Cardiac septum (tissue), 1 donor: Measurements from ENCODE around the gene NSMCE4A. TPM values are rescaled to one million over a fixed set of nuclear protein-coding genes. Genes with fewer than 3 reads are reported as not detected.
"Not testable (repeated sequence)": the region's sequence is repeated elsewhere in the genome, so short reads cannot be mapped to it uniquely, and the experiment has no call there.

Experiments used
- DNase-seq: peaks from one replicate; pipeline ENCODE4 v3.0.0-alpha.2; 2020; ENCODE audit warnings: low spot score
- intact Hi-C: fragments of 100-400 bp; cut with DNase I; formaldehyde crosslinking; loops from one replicate; pipeline ENCODE4 v1.14.0; 2022
- total RNA-seq: library from RNA; stranded (reverse); fragmentation: NEBNext Ultra II Directional; extraction: Animal tissue kit (Norgen Biotek cat#: 25700); gene quantifications from one replicate; pipeline ENCODE4 v1.2.1, GENCODE V29; 2021
- donor health status: DM: no; HTN: no; CAD: no.

The NSMCE4A gene
- total RNA-seq, 1 donor from 2014 or later: 29.0 TPM

DNA sequence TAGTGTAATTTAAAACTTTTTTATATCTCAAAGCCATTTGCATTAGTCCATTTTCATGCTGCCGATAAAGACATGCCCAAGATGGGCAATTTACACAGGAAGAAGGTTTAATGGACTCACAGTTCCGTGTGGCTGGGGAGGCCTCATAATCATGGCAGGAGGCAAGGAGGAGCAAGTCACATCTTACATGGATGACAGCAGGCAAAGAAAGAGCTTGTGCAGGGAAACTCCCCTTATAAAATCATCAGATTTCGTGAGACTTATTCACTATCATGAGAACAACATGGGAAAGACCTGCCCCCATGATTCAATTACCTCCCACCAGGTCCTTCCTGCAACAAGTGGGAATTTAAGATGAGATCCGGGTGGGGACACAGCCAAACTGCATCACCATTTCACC, 16.7 kb upstream of the NSMCE4A start:
- intact Hi-C loops, DNase-seq: not testable (repeated sequence)

DNA sequence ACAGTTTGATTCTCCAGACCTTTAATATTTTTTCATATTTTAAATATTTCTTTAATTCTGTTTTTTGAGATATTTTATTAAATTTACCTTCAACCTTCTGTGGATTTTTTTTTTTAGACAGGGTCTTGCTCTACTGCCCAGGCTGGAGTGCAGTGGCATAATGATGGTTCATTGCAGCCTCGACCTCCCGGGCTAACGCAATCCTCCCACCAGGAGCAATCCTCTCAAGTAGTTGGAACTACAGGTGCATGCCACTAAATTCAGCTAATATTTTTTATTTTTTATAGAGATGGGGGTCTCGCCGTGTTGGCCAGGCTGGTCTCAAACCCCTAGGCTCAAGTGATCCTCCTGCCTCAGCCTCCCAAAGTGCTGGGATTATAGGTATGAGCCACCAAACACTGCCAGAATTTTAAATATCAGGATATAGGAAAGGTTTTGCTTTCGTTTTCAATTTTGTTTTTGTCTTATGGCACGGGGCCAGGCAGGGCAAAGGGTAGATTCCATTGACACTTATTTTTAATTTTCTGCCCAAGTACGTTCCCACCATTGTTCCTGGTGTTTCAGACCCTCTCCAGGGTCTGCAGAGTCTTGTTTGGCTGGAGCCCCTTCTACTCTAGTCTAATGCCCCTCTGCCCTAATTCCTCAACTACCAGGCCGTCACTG, 15.1 kb upstream of the NSMCE4A start:
- intact Hi-C loops: no loop called here
- DNase-seq: no peak

DNA sequence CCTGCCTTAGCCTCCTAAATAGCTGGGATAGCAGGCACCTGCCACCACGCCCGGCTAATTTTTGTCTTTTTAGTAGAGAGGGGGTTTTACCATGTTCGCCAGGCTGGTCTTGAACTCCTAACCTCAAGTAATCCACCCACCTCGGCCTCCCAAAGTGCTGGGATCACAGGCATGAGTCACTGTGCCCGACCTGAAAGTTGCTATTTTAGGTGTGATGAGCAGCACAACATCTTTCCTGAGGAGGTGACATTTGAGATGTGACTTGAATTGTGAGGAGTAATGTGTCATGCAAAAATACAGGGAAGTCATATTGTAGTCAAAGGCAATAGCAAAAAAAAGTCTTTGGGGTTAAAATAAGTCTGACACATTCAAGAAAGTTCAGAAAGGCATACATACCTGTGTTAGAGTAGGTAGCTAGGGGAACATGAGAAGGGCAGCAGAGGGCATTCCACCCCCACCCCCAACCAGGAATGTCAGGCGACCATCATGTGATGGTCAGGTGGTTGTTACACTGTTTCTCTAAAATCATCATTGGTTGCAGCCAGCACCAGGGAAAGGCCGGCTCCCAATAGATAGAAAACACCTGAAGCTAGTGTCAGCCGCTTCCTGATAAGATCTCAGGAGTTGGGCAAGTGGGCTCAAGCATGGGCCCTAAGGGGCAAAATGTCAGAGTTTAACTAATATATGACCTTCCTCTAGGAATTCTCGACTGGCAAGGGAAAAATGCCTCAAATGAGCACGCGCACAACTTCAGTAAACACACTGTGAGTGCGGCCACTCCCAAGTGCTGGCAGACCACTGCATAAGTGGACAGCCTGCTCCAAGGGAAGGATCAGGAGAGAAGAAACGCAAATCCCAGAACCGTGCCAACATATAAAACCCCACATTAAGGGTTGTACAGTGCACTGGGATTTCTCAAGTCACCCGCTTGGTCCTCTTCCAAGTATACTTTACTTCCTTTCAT, 13.6 kb upstream of the NSMCE4A start, which contains the start of gene TACC2:
TACC2 (plus strand) TSS at position 803 of the 964 bp plus-strand sequence. CDS start 32,819 bp downstream, outside the sequence.
- intact Hi-C loops: no loop called here
- DNase-seq: no peak

DNA sequence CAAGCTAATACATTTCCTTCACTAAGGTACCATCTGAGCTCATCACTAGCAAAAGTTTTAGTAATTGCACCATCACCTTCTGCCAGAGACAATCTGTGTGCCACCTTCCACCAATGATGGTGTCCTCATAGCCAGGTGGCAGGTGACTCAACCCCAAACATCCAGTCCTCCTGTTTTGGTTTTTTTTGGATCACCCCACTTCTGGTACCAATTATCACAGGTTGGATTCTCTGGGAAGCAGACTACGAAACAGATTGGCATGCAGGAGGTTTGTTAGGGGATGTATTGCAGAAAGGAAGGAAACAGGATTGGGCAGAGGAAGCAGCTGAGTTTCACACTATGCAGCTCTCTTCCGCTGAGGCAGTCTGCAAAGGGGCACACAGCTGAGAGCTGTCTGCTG, 9.4 kb upstream of the NSMCE4A start:
- intact Hi-C loops: no loop called here

DNA sequence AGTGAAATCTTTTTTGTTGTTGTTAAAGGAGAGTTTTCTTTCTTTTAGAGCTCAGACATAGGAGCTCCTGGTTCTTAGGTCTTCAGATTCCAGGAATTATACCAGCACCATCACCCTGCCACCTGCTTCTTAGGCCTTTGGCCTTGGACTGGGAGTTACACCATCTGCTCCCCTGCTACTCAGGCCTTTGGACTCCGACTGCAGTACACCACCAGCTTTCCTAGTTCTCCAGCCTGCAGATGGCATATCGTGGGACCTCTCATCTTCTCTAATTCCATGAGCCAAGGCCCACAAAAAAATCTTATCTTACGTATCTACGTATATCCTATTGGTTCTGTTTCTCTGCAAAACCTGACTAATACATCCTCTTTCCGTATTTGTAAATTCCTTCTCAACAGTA, 8.8 kb upstream of the NSMCE4A start:
- DNase-seq: no peak
- intact Hi-C loops: no loop called here

More for the DNA sequence above, 9.4 kb upstream of the NSMCE4A start:
- no peak for DNase-seq

DNA sequence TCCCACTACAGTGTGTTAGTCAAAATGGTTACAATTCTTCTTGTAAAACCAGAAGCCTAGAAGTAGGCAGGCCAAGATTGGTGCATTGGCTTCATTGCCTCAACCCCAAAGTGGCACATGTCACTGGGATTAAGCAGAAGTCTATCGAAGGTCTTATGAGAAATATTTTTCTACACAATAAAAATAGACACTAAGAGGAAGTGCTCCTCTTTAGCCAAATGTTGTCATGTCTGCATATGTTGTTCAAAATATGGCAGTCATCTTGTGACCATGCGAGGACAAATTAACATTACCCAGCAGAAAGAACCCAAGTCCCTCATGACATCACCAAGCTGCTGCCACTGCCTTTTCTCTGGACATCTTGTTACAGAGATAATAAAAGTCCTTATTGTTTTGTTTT, 6.3 kb upstream of the NSMCE4A start:
- intact Hi-C loops: no loop called here
- no peak for DNase-seq

DNA sequence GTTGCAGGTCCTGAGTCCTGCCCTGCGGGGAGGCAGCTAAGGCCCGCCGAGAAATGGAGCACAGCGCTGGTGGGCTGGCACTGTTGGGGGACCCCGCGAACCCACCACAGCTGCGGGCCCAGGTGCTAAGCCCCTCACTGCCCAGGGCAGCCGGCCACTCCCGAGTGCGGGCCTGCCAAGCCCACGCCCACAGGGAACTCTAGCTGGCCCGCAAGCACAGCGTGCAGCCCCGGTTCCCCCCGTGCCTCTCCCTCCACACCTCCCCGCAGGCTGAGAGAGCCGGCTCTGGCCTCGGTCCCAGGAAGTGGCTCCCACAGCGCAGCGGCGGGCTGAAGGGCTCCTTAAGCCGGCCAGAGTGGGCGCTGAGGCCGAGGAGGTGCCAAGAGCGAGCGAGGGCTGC, 3.5 kb upstream of the NSMCE4A start:
- intact Hi-C loops: no loop called here
- no peak for DNase-seq

DNA sequence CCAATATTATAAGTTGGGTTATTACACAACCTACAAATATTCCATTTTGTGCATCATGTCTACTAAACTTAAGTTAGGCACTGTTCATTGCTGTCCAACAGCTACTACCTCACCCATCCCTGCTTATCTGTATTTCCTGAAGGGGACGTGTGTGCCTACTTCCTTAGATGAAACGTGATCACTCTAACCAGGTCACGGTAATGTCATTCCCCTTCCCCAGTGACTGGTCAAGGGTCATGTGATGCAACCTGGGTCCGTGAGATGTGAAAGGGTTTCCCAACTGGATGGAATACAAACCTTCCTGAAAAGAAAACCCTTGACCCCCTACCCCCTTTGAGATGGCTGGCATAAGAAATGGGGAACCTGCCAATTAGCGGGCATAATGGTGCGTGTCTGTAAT, 1.6 kb upstream of the NSMCE4A start:
- intact Hi-C loops: no loop called here
- DNase-seq: no peak

DNA sequence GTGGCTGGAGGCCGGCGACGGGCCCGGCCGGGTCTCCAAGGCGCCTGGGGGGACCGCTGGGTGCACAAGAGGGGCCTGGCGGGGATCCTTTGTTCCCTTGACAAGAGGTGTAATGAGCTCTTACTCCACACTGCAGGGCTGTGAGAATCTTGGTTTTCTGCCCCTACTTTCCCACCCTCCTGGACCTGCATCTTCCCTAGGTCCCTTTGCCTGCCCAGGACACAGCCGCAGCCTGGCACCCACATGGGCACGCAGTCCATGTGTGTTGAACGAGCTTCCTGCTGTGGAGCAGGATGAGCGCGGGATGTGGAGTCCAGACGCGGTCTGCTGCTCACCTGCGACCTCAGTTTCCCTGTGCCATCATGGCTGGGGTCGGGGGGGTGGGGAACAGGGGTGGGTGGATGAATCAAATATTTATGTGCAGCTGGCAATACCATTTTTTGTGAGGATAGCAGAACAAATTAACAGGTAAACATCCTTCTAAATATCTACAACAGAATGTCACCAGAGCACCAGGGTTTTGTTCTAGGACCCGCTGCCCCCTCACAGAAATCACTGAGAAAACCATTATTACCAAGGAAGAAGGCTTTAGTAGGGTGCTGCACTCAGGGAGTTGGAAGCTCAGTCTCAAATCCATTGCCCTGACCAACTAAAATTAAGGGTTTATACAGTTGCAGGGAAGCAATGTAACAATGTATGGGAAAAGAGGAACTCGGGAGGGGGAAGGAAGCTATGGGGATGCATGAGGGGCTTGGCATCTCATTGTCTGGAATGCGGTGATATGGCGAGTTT, 474 bp upstream of the NSMCE4A start:
- intact Hi-C loops: loop anchor here (2.0 kb wide), 1 partner anchor 137 kb away; no protein-coding TSS in a partner anchor
- no peak for DNase-seq

DNA sequence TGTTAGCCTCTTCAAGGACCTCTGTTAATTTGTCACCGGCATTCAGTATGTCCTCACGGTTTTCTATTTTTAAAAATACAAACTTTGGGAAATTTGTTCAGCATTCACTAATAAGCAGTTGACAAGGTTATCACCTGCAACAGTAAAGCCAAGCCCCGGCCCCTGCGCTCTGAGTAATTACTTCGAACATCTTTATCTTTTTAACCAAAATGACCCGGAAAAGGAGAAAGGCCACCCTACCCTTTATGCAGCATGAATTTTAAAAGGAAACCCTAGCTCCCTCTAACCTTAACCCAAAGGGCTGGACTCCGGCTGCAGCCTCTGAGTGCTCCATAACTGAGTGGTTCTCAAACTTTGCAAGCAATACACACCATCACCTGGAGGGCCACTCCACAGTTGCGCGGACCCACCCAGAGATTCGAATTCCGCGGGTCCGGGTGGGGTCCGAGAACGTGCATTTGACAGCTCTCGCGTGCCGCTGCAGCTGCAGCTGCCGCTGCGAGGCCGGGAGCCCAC, 940 bp downstream of the NSMCE4A start:
- intact Hi-C loops: loop anchor here (2.0 to 5.0 kb wide), 3 partner anchors 47 to 139 kb away; partner anchors contain the start of gene ATE1
- no peak for DNase-seq

DNA sequence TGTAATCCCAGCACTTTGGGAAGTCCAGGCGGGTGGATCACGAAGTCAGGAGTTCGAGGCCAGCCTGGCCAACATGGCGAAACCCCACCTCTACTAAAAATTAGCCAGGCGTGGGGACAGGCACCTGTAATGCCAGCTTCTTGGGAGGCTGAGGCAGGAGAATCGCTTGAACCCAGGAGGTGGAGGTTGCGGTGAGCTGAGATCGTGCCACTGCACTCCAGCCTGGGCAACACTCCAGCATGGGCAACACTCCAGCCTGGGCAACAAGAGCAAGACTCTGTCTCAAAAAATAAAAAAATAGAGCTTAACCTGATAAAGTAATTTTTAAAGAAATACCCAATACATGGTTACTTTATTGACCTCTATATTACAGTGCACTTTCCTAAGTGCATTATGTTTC, 5.9 kb downstream of the NSMCE4A start:
- intact Hi-C loops, DNase-seq: not testable (repeated sequence)

DNA sequence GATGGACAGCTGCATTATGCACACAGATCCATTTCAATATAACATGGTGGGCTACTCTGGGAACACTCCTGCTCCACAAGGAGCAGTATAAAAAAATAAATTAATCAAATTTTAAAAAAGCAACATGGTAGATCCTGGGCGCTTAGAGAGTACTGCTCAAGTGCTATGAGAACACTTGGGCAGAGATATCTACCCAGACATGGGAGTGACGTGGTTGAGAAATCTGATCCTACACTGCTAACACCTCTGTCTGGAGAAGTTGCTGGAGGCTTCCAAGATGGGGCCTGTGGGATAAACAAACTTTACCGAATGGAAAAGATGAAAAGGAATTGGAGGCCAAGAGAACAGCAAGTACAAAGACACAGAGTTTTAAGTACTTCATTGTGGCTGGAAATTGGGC, 9.0 kb downstream of the NSMCE4A start:
- intact Hi-C loops: no loop called here
- DNase-seq: no peak

DNA sequence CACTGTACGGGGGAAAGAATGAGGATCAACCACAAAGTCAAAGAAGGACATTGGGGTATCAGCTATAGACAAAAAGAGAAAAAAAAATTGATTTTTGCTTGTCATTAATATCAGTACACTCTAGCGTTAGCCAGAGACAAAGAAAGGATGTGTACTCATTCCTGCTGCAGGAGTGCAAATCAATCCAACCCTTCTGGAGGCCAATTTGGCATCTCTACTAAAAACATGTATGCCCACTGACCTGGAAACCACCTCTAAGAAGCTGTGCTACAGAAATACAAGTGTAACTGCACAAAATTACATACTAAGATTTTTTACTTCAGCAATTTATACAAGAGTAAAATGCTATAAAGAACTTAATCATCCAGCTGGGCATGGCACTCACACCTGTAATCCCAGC, 13.6 kb downstream of the NSMCE4A start:
- intact Hi-C loops: no loop called here
- no peak for DNase-seq

DNA sequence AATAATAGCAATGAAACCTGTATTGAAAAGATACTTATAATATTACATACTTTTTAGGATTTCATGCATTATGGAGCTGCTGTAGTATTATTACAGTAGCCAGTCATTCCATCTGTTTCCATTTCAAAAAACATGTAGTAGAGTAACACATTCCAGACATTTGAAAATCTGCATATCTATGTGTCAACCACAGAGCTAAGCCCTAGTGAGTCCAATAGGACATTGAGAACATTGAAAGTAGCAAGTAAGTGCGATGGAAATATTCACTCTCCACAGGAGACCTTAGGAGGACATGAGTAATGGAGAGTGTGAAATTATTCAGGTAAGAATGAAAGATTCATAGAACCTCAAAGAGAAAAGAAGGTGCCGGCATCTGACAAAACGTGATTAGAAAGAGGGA, 15.3 kb downstream of the NSMCE4A start:
- DNase-seq: no peak
- intact Hi-C loops: no loop called here

DNA sequence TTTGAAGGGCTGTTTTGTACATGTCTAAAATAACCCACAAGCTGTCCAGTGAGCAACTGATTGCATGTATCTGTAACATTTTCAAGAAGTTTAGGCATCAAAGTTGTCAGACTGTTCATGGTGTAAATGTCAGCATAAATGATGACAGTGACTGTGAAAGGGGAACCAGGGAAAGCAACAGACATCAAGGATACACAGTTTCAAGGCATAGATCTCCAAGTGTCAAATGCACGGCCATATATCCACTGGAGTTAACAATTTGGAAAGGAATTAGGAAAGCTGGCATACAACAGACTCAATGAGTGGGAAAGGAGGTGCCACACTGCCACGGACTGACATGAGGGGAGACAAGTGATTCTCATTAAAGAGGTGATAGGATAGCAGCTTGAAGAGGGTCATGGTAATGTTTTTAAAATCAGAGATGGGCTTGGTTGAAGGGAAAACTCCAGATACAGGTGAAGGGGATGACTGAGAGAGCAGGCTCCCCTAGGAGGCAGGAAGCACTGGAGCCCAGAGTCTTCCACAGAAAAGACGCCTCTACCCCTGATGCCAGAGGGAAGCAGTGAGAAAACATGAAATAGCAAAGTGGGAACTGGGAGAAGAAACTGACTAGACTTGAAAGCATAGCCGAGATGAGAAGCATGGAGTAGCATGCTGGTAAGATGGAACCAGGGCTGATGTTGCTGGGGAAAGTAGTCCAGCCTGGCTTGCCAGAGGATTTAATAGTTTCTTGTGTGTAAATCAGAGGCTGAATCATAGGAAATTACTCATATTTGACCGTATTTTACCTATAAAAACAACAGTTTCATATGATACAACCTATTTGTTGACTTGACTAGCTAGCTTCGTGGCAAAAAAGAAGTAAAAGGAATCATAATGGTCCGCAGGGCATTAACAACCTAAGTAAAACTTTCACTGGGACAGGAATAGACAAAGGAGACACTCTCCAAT, 18.6 kb downstream of the NSMCE4A start:
- intact Hi-C loops: no loop called here
- DNase-seq: no peak

DNA sequence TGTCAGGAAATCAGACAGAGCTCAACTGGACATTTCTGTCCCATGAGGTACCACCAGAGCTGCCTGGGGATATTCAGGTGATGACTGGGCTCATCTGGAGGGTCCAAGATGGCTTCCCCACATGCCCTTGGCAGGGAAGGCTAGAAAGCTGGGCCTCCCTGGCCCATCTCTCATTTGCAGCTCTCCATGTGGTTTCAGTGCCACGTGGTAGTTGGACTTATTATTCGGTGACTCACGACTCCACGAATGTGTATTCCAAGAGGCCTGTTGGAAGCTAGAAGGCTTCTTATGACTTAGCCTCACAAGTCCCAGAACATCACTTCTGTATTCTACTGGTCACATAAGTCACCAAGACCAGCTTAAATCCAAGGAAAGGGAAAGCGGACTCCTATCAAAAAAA, 22.8 kb downstream of the NSMCE4A start:
- intact Hi-C loops: no loop called here

DNA sequence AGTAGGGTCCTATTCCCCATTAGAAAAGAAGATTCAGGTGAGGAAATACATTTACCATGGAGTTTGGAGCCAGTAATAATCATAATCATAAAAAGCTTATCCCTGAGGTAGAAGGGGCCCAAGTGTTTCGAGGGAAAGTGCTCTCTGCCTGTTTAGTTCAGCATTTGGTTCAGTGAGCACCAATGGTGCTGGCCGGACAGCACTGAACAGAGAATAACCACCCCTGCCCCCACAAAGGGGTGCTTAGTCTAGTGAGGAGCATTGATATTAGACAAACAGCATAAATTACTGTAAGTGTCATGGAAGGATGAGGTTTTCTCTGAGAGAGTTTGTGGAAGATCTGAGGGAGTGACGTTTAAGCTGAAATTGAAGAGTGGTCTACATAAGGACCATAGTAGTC, 25.6 kb downstream of the NSMCE4A start:
- intact Hi-C loops: no loop called here
- no peak for DNase-seq

More for the DNA sequence above, 22.8 kb downstream of the NSMCE4A start:
- DNase-seq: no peak

DNA sequence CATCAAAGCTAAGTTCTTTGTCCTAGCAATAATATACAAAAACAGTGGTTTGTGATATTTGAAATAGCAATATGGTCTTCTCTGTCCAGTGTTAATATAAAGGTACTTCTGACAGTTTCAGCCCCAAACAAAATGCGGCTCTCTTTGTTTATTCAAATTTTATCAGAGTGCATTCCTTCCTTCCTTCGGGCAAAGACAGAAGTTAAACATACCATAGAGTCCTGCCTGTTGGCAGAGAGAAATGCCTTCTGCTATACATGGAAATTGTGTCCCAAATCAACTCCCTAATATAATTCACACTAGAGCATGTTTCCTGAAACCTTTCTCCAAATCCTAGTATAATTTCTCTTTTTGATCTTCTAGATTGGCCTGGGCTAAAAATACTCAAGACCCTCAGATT, 26.0 kb downstream of the NSMCE4A start:
- intact Hi-C loops: no loop called here
- no peak for DNase-seq
